Thoracic aorta (tissue), 2 donors: ENCODE data around the gene CD74. TPM values are rescaled to one million over a fixed set of nuclear protein-coding genes. Genes with fewer than 3 reads are reported as not detected.

Experiments used
- ATAC-seq: fragments of 150-250 bp; one replicate; pipeline ENCODE4 v1.8.0; 2017; ENCODE audit warnings: low read depth; ENCODE audit not compliant: insufficient number of reproducible peaks, low FRiP score
- DNase-seq: peaks from one replicate; pipeline ENCODE4 v3.0.0-alpha.2; 2020; ENCODE audit warnings: low spot score
- H3K27ac ChIP-seq, 2 donors: fragments of 200-600 bp; sonication (generic); 1 replicate in 1 of 2; 2 replicates in 1 of 2; pipeline ENCODE4 v1.5.1; 2016; ENCODE audit warnings: mild to moderate bottlenecking in 2 of 2, moderate library complexity in 2 of 2
- H3K27me3 ChIP-seq: fragments of 200-600 bp; sonication (generic); replicated peaks from 2 replicates; pipeline ENCODE4 v1.6.0; 2016; ENCODE audit warnings: mild to moderate bottlenecking; ENCODE audit not compliant: insufficient read depth
- H3K36me3 ChIP-seq: fragments of 200-600 bp; sonication (generic); one replicate; pipeline ENCODE4 v1.5.1; 2016
- H3K4me1 ChIP-seq, 2 donors: fragments of 200-600 bp; sonication (generic); 1 replicate in 1 of 2; 2 replicates in 1 of 2; pipeline versions ENCODE4 v1.5.1 to v1.6.0; 2016; ENCODE audit warnings: low read depth in 2 of 2, mild to moderate bottlenecking in 1 of 2; ENCODE audit not compliant: control insufficient read depth in 1 of 2
- H3K4me3 ChIP-seq: fragments of 200-600 bp; sonication (generic); 2 replicates; pipeline ENCODE4 v1.5.1; 2016; ENCODE audit warnings: mild to moderate bottlenecking
- H3K9me3 ChIP-seq: fragments of 200-600 bp; sonication (generic); 2 replicates; pipeline ENCODE4 v1.5.1; 2016
- CTCF ChIP-seq: fragments of 200-600 bp; sonication (generic); IDR thresholded peaks from one replicate; pipeline ENCODE4 v1.5.1; 2019; ENCODE audit warnings: antibody characterized with exemption
- total RNA-seq, 2 donors: library from RNA; depleted of rRNA; stranded (reverse); fragments of >200 nt; gene quantifications; one replicate each; pipeline versions ENCODE4 v1.1.0 to v1.2.3, GENCODE V29; 2016

The CD74 gene
- total RNA-seq, 2 donors from 2014 or later, result 844 to 1,048 TPM

- Histone ChIP-seq H3K36me3 (no peaks in the 10 kb centered on the region), H3K27ac (no peak overlapping the region), H3K27me3 (no peaks in the 10 kb centered on the region), H3K4me3 (no peak overlapping the region), H3K4me1 (peaks cover 0 to 5% of the 10 kb centered on the region in 2 donors), H3K9me3 (no peaks in the 10 kb centered on the region)
- DNase-seq (no peak), ATAC-seq (no peak)
- TF ChIP-seq CTCF, result no peak
These were observed 60.3 kb downstream of the CD74 start for GRCh38 chr5:150352244-150353031.

Other genes with a start within 250 kb of the CD74 start
- not detected for gene CDX1, start 246.1 kb downstream of the CD74 start, total RNA-seq
- not detected for gene SLC6A7, start 222.8 kb downstream of the CD74 start, total RNA-seq
- under 1 TPM in 1 of 2 donors, not detected in 1; 0.35 TPM for gene CAMK2A, start 123.1 kb downstream of the CD74 start, total RNA-seq
- gene ARSI, start 110.0 kb downstream of the CD74 start, total RNA-seq, result 1 to 10 TPM in 1 of 2 donors, under 1 TPM in 1; 0.41 to 4.3 TPM
- 10 to 100 TPM; 23.4 to 47.0 TPM for gene TCOF1, start 55.2 kb downstream of the CD74 start, total RNA-seq
- gene RPS14, start 36.8 kb upstream of the CD74 start, total RNA-seq, result 1,000 to 10,000 TPM; 1,311 to 1,492 TPM
- gene NDST1, start 95.2 kb upstream of the CD74 start, total RNA-seq, result 100 to 1,000 TPM; 112 to 131 TPM
- gene SYNPO, start 227.8 kb upstream of the CD74 start, total RNA-seq, result 100 to 1,000 TPM; 191 to 226 TPM
- 1 to 10 TPM in 1 of 2 donors, under 1 TPM in 1; 0.81 to 2.8 TPM for gene MYOZ3, start 248.3 kb upstream of the CD74 start, total RNA-seq